HepG2 (cell line): ENCODE measurements around the gene TMEM270. TPM values are rescaled to one million over a fixed set of nuclear protein-coding genes. Genes with fewer than 3 reads are reported as not detected.

Experiments
- ATF7-NPFF ChIP-seq: sonication (generic); formaldehyde crosslinking; IDR thresholded peaks from 2 replicates; pipeline ENCODE4 v1.8.1; 2023; ENCODE audit warnings: mild to moderate bottlenecking, low read depth, missing genetic modification reagents, moderate library complexity
- HIC2 ChIP-seq: sonication (generic); formaldehyde crosslinking; IDR thresholded peaks from 2 replicates; pipeline ENCODE4 v1.9.0; 2022; ENCODE audit warnings: low read depth, missing genetic modification reagents
- HNF1B ChIP-seq: sonication (generic); formaldehyde crosslinking; IDR thresholded peaks from 2 replicates; pipeline ENCODE4 v1.5.1; 2020; ENCODE audit warnings: mild to moderate bottlenecking, moderate library complexity, missing genetic modification reagents
- NBN ChIP-seq: fragments of 450-650 bp; conservative IDR thresholded peaks from 2 replicates; pipeline ENCODE4 v1.6.1; 2017
- NFYB ChIP-seq: sonication (generic); formaldehyde crosslinking; IDR thresholded peaks from 2 replicates; pipeline ENCODE4 v1.4.0; 2020; ENCODE audit warnings: missing genetic modification reagents
- RBM22 ChIP-seq: fragments of 200-400 bp; formaldehyde crosslinking; optimal IDR thresholded peaks from 2 replicates; pipeline ENCODE3; 2017; ENCODE audit warnings: mild to moderate bottlenecking, low read length, moderate library complexity
- TCF12 ChIP-seq, 2 experiments: fragments of 450-650 bp in 1 of 2; sonication (generic) in 1 of 2; formaldehyde crosslinking in 1 of 2; IDR thresholded peaks; 2 replicates each; pipeline versions ENCODE4 v1.6.1 to v1.8.0; 2017 to 2022; ENCODE audit warnings: antibody characterized with exemption in 1 of 2, mild to moderate bottlenecking in 1 of 2, missing genetic modification reagents in 1 of 2, moderate library complexity in 1 of 2
- TERF1 ChIP-seq: sonication (generic); formaldehyde crosslinking; IDR thresholded peaks from 2 replicates; pipeline ENCODE4 v1.8.0; 2022; ENCODE audit warnings: mild to moderate bottlenecking, missing genetic modification reagents, moderate library complexity
- ZBTB43 ChIP-seq: sonication (generic); formaldehyde crosslinking; conservative IDR thresholded peaks from 2 replicates; pipeline ENCODE4 v1.4.0; 2020; ENCODE audit warnings: missing genetic modification reagents
- ZNF660 ChIP-seq: sonication (generic); formaldehyde crosslinking; IDR thresholded peaks from 2 replicates; pipeline ENCODE4 v1.5.1; 2020; ENCODE audit warnings: mild to moderate bottlenecking, low read depth, missing genetic modification reagents, borderline replicate concordance
- ZNF691 ChIP-seq: sonication (generic); formaldehyde crosslinking; IDR thresholded peaks from 2 replicates; pipeline ENCODE4 v1.4.0; 2020; ENCODE audit warnings: missing genetic modification reagents, low read depth, mild to moderate bottlenecking, borderline replicate concordance
- ZNF746 ChIP-seq: sonication (generic); formaldehyde crosslinking; IDR thresholded peaks from 2 replicates; pipeline ENCODE4 v1.8.0; 2022; ENCODE audit warnings: mild to moderate bottlenecking, missing genetic modification reagents
- polyA plus RNA-seq, 8 experiments: library from polyadenylated mRNA; depleted of rRNA in 3 of 8; stranded (reverse) in 7 of 8; unstranded in 1 of 8; fragments of >200 nt; fragmentation: Illumina TruSeq in 4 of 8; extraction: Trizol in 4 of 8; gene quantifications; 2 replicates each; pipeline versions ENCODE4 v1.2.1 to v1.2.3, GENCODE V29; 2011 to 2016; ENCODE audit warnings: low read depth in 4 of 8, missing spikeins in 1 of 8, mixed read lengths in 1 of 8; ENCODE audit not compliant: insufficient read depth in 1 of 8
- total RNA-seq, 5 experiments: library from RNA; depleted of rRNA; stranded (reverse); fragments of >200 nt; fragmentation: Illumina TruSeq; extraction: Trizol; gene quantifications; 2 replicates each; pipeline ENCODE4 v1.2.3, GENCODE V29; 2016; ENCODE audit warnings: low read depth in 1 of 5

TMEM270 gene
- total and polyA plus RNA-seq, 2 of the 13 experiments (the other 11 are each of a cell fraction or from before 2014, with no cell fraction given), result not detected

GRCh38 chr7:73830681-73831583 is 30.0 kb upstream of the TMEM270 start, which contains the start of gene CLDN4 (continued):
- no peak for TF ChIP-seq ZNF660
- TF ChIP-seq TCF12 (IDR thresholded peaks at IDR 0.05), result no peak
- 0 out of 2 replicates have a peak, but pooled peaks have one; percentile 10 for TF ChIP-seq TCF12 (CRISPR knock-in tag; IDR thresholded peaks at IDR 0.05)
- no peak for TF ChIP-seq NFYB (CRISPR knock-in tag)
- no peak for TF ChIP-seq HNF1B (CRISPR knock-in tag)
- TF ChIP-seq HIC2 (CRISPR knock-in tag), result no peak; the same call in 1 of the 2 replicates
- TF ChIP-seq ZBTB43 (CRISPR knock-in tag), result no peak; the same call in 1 of the 2 replicates
- peak; percentile 64; the same call in 1 of the 2 replicates for TF ChIP-seq ATF7-NPFF (CRISPR knock-in tag)
- TF ChIP-seq TERF1 (CRISPR knock-in tag), result no peak
- TF ChIP-seq RBM22, result peak; percentile 39
- TF ChIP-seq NBN, result no peak
- no peak for TF ChIP-seq ZNF691 (CRISPR knock-in tag)
- no peak for TF ChIP-seq ZNF746 (CRISPR knock-in tag)
